DOHH2 (cell line): ENCODE measurements around the gene SLC17A9.

ENCODE experiments used
- CTCF ChIP-seq: fragments of 200-600 bp; sonication (generic); IDR thresholded peaks from one replicate; pipeline ENCODE4 v1.5.1; 2014; ENCODE audit warnings: antibody characterized with exemption, mild to moderate bottlenecking, low read depth, low read length; ENCODE audit not compliant: poor library complexity, severe bottlenecking
- EZH2phosphoT487 ChIP-seq: fragments of 200-600 bp; sonication (generic); IDR thresholded peaks from 2 replicates; pipeline ENCODE4 v1.6.1; 2017; ENCODE audit warnings: borderline replicate concordance, mild to moderate bottlenecking, antibody characterized with exemption, low read length, moderate library complexity, mixed read lengths

DNA sequence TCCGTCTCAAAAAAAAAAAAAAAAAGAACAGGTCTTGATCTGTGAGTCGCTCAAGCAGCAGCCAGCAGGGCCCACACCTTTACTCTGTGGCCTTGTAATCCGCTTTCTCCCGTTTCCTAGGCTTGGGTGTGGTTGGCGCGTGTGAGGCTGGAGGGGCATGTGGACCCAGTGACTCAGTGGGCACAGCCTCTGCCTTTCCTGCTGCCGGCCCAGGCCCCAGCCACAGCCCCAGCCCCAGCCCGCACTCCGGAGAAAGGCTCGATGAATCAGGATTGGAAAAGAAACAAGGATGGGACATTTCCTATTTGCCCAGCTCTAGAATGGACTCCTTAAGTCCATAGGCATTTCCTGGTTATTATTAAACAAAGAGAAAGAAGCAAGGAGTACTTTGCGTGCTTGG, 50.0 kb downstream of the SLC17A9 start:
- no peak for TF ChIP-seq CTCF
- no peak for TF ChIP-seq EZH2phosphoT487
